HG02973 (cell line): ENCODE results near the gene MAD1L1.

Experiments
- ATAC-seq: cut with Tn5 transposase; IDR thresholded peaks from one replicate; pipeline ENCODE4 v1.9.1; 2021; ENCODE audit warnings: moderate library complexity; ENCODE audit not compliant: unreplicated experiment

The MAD1L1 gene

DNA sequence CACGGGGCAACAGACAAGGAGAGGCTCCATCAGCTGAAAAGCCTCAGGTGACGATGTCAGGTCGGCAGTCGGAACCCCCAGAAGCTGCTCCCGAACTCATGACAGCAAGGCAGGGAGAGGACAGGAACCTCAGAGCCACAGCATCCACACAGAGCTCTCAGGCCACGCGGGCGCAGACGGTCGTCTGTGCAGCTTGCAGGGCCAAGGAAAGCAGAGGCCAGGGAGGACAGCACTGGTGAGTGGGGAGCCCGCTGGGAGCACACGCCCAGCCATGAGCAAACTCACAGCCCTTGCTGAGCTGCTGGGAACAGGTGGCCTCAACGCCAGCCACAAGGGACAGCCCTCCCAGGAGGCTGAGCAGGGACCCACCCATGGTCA, 138.9 kb downstream of the MAD1L1 start:
- ATAC-seq = no peak

GRCh38 chr7:2093215-2093842, 139.4 kb downstream of the MAD1L1 start:
- ATAC-seq = no peak

GRCh38 chr7:2092279-2092678, 140.5 kb downstream of the MAD1L1 start:
- ATAC-seq = no peak

DNA sequence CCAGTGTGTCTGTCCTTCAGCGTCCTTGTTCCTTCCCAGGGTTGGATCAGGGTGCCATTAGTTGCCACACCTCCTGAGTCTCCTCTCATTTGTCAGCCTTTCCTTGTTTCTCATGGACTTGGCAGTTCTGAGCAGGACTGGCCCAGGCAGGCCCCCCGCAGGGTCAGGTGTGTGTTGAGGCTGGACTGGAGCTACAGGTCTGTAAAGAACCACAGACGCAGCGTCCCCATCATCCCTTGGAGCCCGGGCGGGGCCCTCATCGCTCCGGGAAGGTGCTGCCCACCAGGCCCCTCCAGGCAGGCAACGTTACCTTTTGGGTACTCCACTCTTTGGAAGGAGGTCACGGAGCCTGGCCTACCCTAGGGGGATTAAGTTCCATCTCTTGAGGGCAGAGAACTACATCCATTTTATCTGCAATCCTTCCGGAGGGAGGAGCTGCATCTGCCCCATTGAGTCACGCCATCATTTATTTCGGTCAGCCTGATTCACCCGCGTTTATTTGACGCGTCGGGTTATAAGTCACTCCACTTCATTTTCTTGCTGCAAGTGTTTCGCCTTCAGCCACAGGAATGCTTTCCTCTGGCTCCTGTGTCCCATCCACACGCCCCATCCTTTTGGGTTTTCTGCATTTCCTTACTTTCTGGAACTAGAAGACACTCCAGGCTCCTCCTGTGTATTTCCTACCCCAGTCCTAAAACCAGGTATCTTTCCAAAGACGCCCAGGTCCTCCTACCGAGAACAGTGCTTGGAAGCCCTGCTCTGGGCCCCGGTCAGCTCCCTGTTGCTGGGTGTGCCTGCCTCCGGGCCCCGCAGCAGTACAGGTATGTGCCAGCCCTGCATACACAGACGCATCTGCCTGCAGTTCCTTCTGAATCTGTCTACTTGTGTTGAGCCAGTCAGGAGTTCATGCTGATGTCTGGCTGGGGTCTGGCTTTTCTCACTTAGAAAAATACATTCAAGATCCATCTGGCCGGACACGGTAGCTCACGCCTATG, 141.9 kb downstream of the MAD1L1 start:
- ATAC-seq = no peak

DNA sequence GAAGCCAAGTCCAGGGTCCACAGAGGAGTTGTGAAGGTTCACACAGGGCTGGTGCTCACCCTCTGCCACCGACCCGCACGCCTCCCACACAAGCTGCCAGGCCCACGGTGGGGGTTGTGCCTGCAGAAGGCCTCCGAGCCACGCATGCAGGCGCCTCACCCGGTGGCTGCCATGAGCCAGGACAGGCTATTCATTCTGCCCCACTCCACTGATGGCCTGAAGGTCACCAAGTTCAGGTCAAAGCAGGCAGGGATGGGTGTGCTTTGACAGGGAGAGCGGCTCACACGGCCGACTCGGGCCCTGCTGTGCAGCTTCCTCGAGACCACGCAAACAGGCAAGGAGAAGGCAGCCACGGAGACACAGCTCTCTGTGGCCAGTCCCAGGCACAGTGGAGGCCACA, 143.9 kb downstream of the MAD1L1 start:
- ATAC-seq = no peak

- ATAC-seq = no peak
Observed at GRCh38 chr7:2087744-2088143, 145.0 kb downstream of the MAD1L1 start.

DNA sequence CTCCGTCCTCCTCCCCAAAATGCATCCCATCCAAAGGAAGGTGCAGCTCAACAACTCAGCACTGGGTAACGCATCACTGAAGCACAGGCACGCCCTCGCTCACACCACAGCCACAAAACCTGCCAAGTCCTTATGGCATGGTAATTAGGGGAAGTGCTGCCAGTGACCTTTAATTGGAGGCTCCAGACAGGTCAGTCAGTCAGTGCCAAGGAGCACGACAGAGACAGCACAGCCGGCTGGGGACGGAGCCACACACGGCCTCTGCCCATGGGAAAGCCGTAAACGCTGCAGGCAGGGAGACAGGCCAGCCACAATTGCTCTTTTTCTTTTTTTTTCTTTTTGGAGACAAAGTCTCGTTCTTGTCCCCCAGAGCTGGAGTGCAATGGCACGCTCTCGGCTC, 146.5 kb downstream of the MAD1L1 start:
- ATAC-seq = no peak

DNA sequence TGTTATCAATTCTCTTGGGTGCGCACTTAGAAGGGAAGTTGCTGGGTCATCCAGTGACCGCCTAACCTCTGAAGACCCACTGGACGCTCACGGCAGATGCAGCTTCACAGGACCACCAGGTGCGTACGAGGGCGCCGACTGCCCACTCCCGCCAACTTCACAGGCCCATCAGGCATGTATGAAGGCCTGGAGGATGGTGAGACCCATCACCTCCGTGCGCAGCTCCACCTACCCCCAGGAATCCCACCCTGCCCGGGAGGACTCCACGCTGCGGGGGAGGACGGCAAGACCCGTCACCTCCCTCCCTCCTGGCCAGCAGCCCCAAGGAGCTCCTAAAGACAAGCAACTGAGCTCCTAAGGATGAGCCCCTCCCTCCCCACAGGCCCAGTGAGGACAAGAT, 146.9 kb downstream of the MAD1L1 start:
- no peak for ATAC-seq

GRCh38 chr7:2084781-2085505, 147.8 kb downstream of the MAD1L1 start:
- ATAC-seq = no peak

- ATAC-seq = no peak
Observed at GRCh38 chr7:2084331-2084730, 148.4 kb downstream of the MAD1L1 start.

- ATAC-seq = no peak
Observed at GRCh38 chr7:2083362-2083761, 149.4 kb downstream of the MAD1L1 start.

- ATAC-seq = no peak
Observed at GRCh38 chr7:2082139-2082998, 150.4 kb downstream of the MAD1L1 start.

GRCh38 chr7:2081526-2082135, 151.1 kb downstream of the MAD1L1 start:
- no peak for ATAC-seq

- ATAC-seq = no peak
Observed at GRCh38 chr7:2080477-2080876, 152.3 kb downstream of the MAD1L1 start.

GRCh38 chr7:2080060-2080387, 152.7 kb downstream of the MAD1L1 start:
- no peak for ATAC-seq

DNA sequence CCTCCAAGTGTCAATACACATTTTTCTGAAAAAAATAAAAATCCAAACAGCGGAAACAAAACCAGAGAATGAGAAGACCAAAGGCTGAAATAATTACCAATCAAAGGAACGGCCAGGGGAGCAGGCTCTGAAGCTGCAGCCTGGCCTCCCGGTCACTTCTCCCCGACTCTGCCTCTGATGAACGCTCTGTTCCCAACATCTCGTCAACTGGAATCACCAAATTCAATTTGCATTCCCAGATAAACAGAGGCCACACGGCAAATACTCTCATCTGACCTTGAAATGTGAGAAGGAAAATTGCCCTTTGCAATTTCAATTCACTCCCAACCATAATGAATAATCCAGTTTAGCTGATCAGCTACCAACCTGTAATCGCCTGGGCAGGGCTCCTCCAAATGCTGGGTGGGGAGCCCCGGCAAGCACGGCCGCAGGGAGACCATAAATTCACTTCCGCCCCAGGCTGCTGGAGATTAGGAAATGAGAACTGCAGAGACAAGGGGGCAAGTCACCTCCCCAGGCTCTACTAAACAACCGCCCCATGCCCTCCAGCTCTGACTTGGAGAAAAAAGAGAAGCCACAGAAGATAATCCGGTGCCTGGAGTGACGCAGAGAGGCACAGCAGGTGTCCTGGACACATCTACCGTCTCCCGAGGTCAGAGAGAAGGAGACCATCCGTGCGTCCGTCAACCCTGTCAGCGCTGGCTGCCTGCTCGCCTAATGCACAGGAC, 153.2 kb downstream of the MAD1L1 start:
- no peak for ATAC-seq

DNA sequence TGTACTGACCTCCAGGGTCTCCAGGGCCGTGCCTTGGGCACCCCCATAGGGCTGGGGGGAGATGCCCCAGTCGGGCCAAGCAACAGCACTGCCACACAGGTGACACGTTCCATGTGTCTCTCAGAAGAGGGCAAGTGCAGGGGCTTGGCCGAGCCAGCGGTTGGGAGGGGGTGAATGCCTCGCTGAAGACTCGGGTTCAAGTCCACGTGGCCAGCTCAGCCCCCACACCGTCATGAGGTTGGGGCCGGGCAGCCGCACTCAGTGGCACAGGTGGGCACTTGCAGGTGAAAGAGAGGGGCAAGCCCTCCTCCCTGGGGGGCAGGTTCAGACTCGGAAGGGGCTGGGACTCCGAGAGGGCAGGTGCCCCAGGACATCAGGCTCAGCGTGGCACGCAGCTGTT, 153.8 kb downstream of the MAD1L1 start:
- no peak for ATAC-seq

DNA sequence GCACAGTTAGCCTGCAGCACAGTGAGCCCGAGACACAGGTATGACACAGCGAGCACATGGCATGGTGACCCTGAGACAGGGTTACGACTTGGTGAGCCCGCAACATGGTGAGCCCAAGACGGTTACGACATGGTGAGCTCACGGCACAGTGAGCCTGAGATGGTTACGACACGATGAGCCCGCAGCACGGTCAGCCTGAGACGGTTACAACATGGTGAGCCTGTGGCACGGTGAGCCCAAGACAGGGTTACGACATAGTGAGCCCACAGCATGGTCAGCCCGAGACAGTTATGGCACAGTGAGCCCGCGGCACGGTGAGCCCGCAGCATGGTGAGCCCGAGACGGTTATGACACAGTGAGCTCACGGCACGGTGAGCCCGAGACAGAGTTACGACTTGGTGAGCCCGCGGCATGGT, 156.1 kb downstream of the MAD1L1 start:
- ATAC-seq = no peak

GRCh38 chr7:2075811-2076210, 156.9 kb downstream of the MAD1L1 start:
- no peak for ATAC-seq

DNA sequence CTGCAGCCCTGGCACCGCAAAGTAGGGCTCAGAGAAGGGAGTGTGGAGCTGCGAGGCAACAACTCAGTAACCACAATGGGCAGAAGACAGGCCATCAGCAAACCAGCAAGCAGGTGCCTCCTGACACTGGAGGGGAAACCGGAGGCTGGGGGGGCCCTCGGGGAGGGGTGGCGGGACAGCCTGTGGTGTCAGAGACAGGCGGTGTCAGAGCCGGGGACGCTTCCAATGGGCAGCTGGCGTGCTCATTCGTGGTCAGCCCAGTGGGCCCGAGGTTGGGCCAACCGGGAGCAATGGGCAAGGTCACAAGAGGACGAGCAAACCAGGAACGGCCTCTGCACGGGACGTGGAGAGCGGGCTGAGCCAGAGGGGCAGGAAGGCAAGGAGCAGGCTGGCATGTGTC, 158.1 kb downstream of the MAD1L1 start:
- ATAC-seq = no peak
